Cardiac septum (tissue), 1 donor: Measurements from ENCODE around the gene DSTN. TPM values are rescaled to one million over a fixed set of nuclear protein-coding genes. Genes with fewer than 3 reads are reported as not detected.
A peak's percentile ranks its signal among the peaks of the same experiment; 100 is the strongest.

Experiments
- DNase-seq: peaks from one replicate; pipeline ENCODE4 v3.0.0-alpha.2; 2020; ENCODE audit warnings: low spot score
- intact Hi-C: fragments of 100-400 bp; cut with DNase I; formaldehyde crosslinking; loops from one replicate; pipeline ENCODE4 v1.14.0; 2022
- total RNA-seq: library from RNA; stranded (reverse); fragmentation: NEBNext Ultra II Directional; extraction: Animal tissue kit (Norgen Biotek cat#: 25700); gene quantifications from one replicate; pipeline ENCODE4 v1.2.1, GENCODE V29; 2021
- donor health status: DM: no; HTN: no; CAD: no.

Gene DSTN
- total RNA-seq, 1 donor from 2014 or later = 569 TPM

- intact Hi-C loops = loop anchor here (5.0 kb wide), 1 partner anchor 42 kb away; no protein-coding TSS in a partner anchor
- DNase-seq = peak; percentile 78
These were observed 675 bp downstream of the DSTN start for GRCh38 chr20:17570347-17571152.

- DNase-seq = no peak
- intact Hi-C loops = loop anchor here (5.0 kb wide), 1 partner anchor 41 kb away; no protein-coding TSS in a partner anchor
These were observed 1.3 kb downstream of the DSTN start for GRCh38 chr20:17571153-17571527.

GRCh38 chr20:17572034-17572638 is 2.3 kb downstream of the DSTN start:
- no peak for DNase-seq
- intact Hi-C loops = loop anchor here (5.0 kb wide), 1 partner anchor 40 kb away; no protein-coding TSS in a partner anchor

- no peak for DNase-seq
- intact Hi-C loops = loop anchor here (5.0 kb wide), 1 partner anchor 39 kb away; no protein-coding TSS in a partner anchor
These were observed 3.6 kb downstream of the DSTN start for GRCh38 chr20:17573463-17573862.

GRCh38 chr20:17576215-17576614 is 6.3 kb downstream of the DSTN start:
- intact Hi-C loops = no loop called here
- no peak for DNase-seq

GRCh38 chr20:17579369-17580039 is 9.6 kb downstream of the DSTN start:
- intact Hi-C loops = no loop called here

GRCh38 chr20:17580895-17581294 is 11.0 kb downstream of the DSTN start:
- no peak for DNase-seq
- intact Hi-C loops = no loop called here

More at GRCh38 chr20:17579369-17580039, 9.6 kb downstream of the DSTN start:
- no peak for DNase-seq

- intact Hi-C loops = no loop called here
- no peak for DNase-seq
These were observed 13.3 kb downstream of the DSTN start for GRCh38 chr20:17583126-17583525.

GRCh38 chr20:17584689-17585088 is 14.8 kb downstream of the DSTN start:
- intact Hi-C loops = no loop called here
- no peak for DNase-seq

- intact Hi-C loops = no loop called here
- DNase-seq = no peak
These were observed 16.4 kb downstream of the DSTN start for GRCh38 chr20:17586250-17586649.

GRCh38 chr20:17587148-17587547 is 17.3 kb downstream of the DSTN start:
- intact Hi-C loops = no loop called here
- DNase-seq = no peak

- no peak for DNase-seq
- intact Hi-C loops = no loop called here
These were observed 17.9 kb downstream of the DSTN start for GRCh38 chr20:17587824-17588223.

GRCh38 chr20:17589161-17589834 is 19.4 kb downstream of the DSTN start:
- DNase-seq = no peak
- intact Hi-C loops = no loop called here

GRCh38 chr20:17590245-17590644 is 20.4 kb downstream of the DSTN start:
- intact Hi-C loops = no loop called here
- no peak for DNase-seq

GRCh38 chr20:17593902-17594301 is 24.0 kb downstream of the DSTN start:
- intact Hi-C loops = no loop called here
- DNase-seq = no peak

GRCh38 chr20:17594443-17594842 is 24.6 kb downstream of the DSTN start:
- no peak for DNase-seq

GRCh38 chr20:17595856-17596255 is 26.0 kb downstream of the DSTN start:
- intact Hi-C loops = no loop called here
- no peak for DNase-seq

More at GRCh38 chr20:17594443-17594842, 24.6 kb downstream of the DSTN start:
- intact Hi-C loops = no loop called here

- no peak for DNase-seq
- intact Hi-C loops = no loop called here
These were observed 28.2 kb downstream of the DSTN start for GRCh38 chr20:17598013-17598550.

- DNase-seq = no peak
- intact Hi-C loops = no loop called here
These were observed 32.1 kb downstream of the DSTN start for GRCh38 chr20:17601957-17602356.

- intact Hi-C loops = no loop called here
- no peak for DNase-seq
These were observed 32.6 kb downstream of the DSTN start for GRCh38 chr20:17602493-17602892.
